Spleen (tissue), 7 donors: Measurements from ENCODE around the gene MOGAT2.

Source experiments
- CTCF ChIP-seq, 11 experiments: fragments of 200-600 bp in 7 of 11; fragments of 450-650 bp in 4 of 11; sonication (generic) in 4 of 11; IDR thresholded peaks in 8 of 11; conservative IDR thresholded peaks in 3 of 11; 1 replicate in 7 of 11; 2 replicates in 4 of 11; pipeline versions ENCODE4 v1.4.0 to v1.8.0; 2016 to 2021; ENCODE audit warnings: antibody characterized with exemption in 11 of 11, inconsistent platforms in 4 of 11, mild to moderate bottlenecking in 1 of 11
- POLR2A ChIP-seq, 3 donors: fragments of 450-650 bp; IDR thresholded peaks; one replicate each; pipeline ENCODE4 v1.5.1; 2017; ENCODE audit warnings: antibody characterized with exemption in 3 of 3, mild to moderate bottlenecking in 1 of 3
- donor health status: DM: no; HTN: no; CAD: no; lungs with moderate emphysema.
- donor health status: DM: no; HTN: no; CAD: no.
- donor health status: DM: no; HTN: no; CAD: no.

GRCh38 chr11:75733431-75734107 is 15.9 kb downstream of the MOGAT2 start:
- TF ChIP-seq POLR2A (IDR thresholded peaks at IDR 0.05) (no peak), CTCF (IDR thresholded peaks at IDR 0.05 in 8 of 11, conservative IDR thresholded peaks at IDR 0.05 in 3 of 11) (no peak)
